Measurements from ENCODE around the gene TMCO6. TPM values are rescaled to one million over a fixed set of nuclear protein-coding genes. Genes with fewer than 3 reads are reported as not detected.

Gene TMCO6
- total and polyA plus RNA-seq, 2 experiments from 2014 or later, result 18.7 to 19.9 TPM

DNA sequence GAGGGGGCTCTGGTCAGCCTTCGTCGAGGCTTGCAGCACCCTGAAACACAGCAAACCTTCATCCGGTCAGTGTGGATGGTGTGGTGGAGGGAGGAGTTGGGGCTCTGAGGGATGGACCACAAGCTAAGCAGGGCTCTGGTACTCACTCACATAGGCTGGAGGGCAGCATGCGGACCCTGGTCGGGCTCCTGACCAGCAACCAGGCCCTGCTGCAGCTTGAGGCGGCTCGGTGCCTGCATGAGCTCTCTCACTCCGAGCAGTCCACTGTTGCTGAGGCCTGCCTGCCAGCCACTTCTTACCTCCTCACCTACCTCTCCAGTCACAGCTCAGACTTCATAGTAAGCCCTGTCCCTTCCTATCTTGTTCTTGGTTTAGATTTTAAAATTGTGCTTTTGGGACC lies 2.5 kb downstream of the TMCO6 start:
- H3K9me2 ChIP-seq (ENCODE audit: insufficient read depth), result no peaks in the 10 kb centered on the region
- no peak for TF ChIP-seq EZH2phosphoT487 (IDR thresholded peaks at IDR 0.05; ENCODE audit: unreplicated experiment)
- no peak for TF ChIP-seq STAT1 (IDR thresholded peaks at IDR 0.05; ENCODE audit: unreplicated experiment)
- no peak for TF ChIP-seq CREB1 (CRISPR knock-in tag; IDR thresholded peaks at IDR 0.05; ENCODE audit: low read depth)
- TF ChIP-seq CTCF (conservative IDR thresholded peaks at IDR 0.05; ENCODE audit: low read depth in 2 of 2), result no peak
- no peak for TF ChIP-seq JUNB (IDR thresholded peaks at IDR 0.05; ENCODE audit: unreplicated experiment)
- TF ChIP-seq POLR2AphosphoS5 (IDR thresholded peaks at IDR 0.05; ENCODE audit: low read depth), result no peak
- no peak for TF ChIP-seq EZH2 (IDR thresholded peaks at IDR 0.05; ENCODE audit: low read depth, unreplicated experiment)
- TF ChIP-seq ZNF331 (CRISPR knock-in tag; IDR thresholded peaks at IDR 0.05; ENCODE audit: low read depth), result no peak
- TF ChIP-seq, protein P1, sequence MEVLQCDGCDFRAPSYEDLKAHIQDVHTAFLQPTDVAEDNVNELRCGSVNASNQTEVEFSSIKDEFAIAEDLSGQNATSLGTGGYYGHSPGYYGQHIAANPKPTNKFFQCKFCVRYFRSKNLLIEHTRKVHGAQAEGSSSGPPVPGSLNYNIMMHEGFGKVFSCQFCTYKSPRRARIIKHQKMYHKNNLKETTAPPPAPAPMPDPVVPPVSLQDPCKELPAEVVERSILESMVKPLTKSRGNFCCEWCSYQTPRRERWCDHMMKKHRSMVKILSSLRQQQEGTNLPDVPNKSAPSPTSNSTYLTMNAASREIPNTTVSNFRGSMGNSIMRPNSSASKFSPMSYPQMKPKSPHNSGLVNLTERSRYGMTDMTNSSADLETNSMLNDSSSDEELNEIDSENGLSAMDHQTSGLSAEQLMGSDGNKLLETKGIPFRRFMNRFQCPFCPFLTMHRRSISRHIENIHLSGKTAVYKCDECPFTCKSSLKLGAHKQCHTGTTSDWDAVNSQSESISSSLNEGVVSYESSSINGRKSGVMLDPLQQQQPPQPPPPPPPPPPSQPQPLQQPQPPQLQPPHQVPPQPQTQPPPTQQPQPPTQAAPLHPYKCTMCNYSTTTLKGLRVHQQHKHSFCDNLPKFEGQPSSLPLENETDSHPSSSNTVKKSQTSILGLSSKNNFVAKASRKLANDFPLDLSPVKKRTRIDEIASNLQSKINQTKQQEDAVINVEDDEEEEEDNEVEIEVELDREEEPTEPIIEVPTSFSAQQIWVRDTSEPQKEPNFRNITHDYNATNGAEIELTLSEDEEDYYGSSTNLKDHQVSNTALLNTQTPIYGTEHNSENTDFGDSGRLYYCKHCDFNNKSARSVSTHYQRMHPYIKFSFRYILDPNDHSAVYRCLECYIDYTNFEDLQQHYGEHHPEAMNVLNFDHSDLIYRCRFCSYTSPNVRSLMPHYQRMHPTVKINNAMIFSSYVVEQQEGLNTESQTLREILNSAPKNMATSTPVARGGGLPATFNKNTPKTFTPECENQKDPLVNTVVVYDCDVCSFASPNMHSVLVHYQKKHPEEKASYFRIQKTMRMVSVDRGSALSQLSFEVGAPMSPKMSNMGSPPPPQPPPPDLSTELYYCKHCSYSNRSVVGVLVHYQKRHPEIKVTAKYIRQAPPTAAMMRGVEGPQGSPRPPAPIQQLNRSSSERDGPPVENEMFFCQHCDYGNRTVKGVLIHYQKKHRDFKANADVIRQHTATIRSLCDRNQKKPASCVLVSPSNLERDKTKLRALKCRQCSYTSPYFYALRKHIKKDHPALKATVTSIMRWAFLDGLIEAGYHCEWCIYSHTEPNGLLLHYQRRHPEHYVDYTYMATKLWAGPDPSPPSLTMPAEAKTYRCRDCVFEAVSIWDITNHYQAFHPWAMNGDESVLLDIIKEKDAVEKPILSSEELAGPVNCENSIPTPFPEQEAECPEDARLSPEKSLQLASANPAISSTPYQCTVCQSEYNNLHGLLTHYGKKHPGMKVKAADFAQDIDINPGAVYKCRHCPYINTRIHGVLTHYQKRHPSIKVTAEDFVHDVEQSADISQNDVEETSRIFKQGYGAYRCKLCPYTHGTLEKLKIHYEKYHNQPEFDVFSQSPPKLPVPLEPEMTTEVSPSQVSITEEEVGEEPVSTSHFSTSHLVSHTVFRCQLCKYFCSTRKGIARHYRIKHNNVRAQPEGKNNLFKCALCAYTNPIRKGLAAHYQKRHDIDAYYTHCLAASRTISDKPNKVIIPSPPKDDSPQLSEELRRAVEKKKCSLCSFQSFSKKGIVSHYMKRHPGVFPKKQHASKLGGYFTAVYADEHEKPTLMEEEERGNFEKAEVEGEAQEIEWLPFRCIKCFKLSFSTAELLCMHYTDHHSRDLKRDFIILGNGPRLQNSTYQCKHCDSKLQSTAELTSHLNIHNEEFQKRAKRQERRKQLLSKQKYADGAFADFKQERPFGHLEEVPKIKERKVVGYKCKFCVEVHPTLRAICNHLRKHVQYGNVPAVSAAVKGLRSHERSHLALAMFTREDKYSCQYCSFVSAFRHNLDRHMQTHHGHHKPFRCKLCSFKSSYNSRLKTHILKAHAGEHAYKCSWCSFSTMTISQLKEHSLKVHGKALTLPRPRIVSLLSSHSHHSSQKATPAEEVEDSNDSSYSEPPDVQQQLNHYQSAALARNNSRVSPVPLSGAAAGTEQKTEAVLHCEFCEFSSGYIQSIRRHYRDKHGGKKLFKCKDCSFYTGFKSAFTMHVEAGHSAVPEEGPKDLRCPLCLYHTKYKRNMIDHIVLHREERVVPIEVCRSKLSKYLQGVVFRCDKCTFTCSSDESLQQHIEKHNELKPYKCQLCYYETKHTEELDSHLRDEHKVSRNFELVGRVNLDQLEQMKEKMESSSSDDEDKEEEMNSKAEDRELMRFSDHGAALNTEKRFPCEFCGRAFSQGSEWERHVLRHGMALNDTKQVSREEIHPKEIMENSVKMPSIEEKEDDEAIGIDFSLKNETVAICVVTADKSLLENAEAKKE (CRISPR knock-in tag; IDR thresholded peaks at IDR 0.05), result no peak
- TF ChIP-seq, protein P2, sequence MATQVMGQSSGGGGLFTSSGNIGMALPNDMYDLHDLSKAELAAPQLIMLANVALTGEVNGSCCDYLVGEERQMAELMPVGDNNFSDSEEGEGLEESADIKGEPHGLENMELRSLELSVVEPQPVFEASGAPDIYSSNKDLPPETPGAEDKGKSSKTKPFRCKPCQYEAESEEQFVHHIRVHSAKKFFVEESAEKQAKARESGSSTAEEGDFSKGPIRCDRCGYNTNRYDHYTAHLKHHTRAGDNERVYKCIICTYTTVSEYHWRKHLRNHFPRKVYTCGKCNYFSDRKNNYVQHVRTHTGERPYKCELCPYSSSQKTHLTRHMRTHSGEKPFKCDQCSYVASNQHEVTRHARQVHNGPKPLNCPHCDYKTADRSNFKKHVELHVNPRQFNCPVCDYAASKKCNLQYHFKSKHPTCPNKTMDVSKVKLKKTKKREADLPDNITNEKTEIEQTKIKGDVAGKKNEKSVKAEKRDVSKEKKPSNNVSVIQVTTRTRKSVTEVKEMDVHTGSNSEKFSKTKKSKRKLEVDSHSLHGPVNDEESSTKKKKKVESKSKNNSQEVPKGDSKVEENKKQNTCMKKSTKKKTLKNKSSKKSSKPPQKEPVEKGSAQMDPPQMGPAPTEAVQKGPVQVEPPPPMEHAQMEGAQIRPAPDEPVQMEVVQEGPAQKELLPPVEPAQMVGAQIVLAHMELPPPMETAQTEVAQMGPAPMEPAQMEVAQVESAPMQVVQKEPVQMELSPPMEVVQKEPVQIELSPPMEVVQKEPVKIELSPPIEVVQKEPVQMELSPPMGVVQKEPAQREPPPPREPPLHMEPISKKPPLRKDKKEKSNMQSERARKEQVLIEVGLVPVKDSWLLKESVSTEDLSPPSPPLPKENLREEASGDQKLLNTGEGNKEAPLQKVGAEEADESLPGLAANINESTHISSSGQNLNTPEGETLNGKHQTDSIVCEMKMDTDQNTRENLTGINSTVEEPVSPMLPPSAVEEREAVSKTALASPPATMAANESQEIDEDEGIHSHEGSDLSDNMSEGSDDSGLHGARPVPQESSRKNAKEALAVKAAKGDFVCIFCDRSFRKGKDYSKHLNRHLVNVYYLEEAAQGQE (IDR thresholded peaks at IDR 0.05; ENCODE audit: unreplicated experiment), result no peak
- TF ChIP-seq ZNF114 (CRISPR knock-in tag; IDR thresholded peaks at IDR 0.05), result no peak
- TF ChIP-seq, protein P3, sequence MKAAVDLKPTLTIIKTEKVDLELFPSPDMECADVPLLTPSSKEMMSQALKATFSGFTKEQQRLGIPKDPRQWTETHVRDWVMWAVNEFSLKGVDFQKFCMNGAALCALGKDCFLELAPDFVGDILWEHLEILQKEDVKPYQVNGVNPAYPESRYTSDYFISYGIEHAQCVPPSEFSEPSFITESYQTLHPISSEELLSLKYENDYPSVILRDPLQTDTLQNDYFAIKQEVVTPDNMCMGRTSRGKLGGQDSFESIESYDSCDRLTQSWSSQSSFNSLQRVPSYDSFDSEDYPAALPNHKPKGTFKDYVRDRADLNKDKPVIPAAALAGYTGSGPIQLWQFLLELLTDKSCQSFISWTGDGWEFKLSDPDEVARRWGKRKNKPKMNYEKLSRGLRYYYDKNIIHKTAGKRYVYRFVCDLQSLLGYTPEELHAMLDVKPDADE (IDR thresholded peaks at IDR 0.05), result no peak
- TF ChIP-seq NANOG (IDR thresholded peaks at IDR 0.05; ENCODE audit: borderline replicate concordance), result no peak
- H3K4me3 ChIP-seq, result no peak overlapping the region
- H3K79me2 ChIP-seq (replicated peaks; ENCODE audit: insufficient read depth), result peaks cover 25% of the 10 kb centered on the region
- no peaks in the 10 kb centered on the region for H3K27me3 ChIP-seq (ENCODE audit: insufficient read depth)
- peaks cover 19% of the 10 kb centered on the region; the same call in 1 of the 2 replicates for H3K36me3 ChIP-seq (ENCODE audit: insufficient read depth)
- H3F3A ChIP-seq (replicated peaks; ENCODE audit: low read depth), result no peaks in the 10 kb centered on the region
- H3K36me3 Mint-ChIP-seq (ENCODE audit: low read depth), result peaks cover 52% of the 10 kb centered on the region
- H3K4me2 ChIP-seq, result no peak overlapping the region
- H4K20me1 ChIP-seq (replicated peaks; ENCODE audit: insufficient read depth), result peaks cover 7% of the 10 kb centered on the region
- DNase-seq (ENCODE audit: low spot score) (no peak), ATAC-seq (no peak)
- peaks cover 17% of the 10 kb centered on the region for H3K27me3 Mint-ChIP-seq (ENCODE audit: insufficient read depth, low read depth, poor library complexity)
- no peak overlapping the region for H3K27ac ChIP-seq (ENCODE audit: low read depth)
- no peak overlapping the region for H3K4me3 Mint-ChIP-seq
- H3K4me1 ChIP-seq (ENCODE audit: insufficient read depth), result peaks cover 23% of the 10 kb centered on the region
- H3K27ac Mint-ChIP-seq, result no peak overlapping the region
- H3K4me1 Mint-ChIP-seq, result peaks cover 14% of the 10 kb centered on the region
- H3K9me3 Mint-ChIP-seq, result no peaks in the 10 kb centered on the region
- no peak overlapping the region for H2AFZ ChIP-seq

All from GM23338 (cell line).